DMS53 treated with DMSO at 0.1 percent for 48 hours (cell line): ENCODE data around the gene AKTIP.
"Not testable (repeated sequence)": the region's sequence is repeated elsewhere in the genome, so short reads cannot be mapped to it uniquely, and the experiment has no call there.

Experiments
- DNase-seq: peaks from one replicate; lab custom pipeline; 2025; ENCODE audit not compliant: unreplicated experiment; lab: John Stamatoyannopoulos, UW

The AKTIP gene

DNA sequence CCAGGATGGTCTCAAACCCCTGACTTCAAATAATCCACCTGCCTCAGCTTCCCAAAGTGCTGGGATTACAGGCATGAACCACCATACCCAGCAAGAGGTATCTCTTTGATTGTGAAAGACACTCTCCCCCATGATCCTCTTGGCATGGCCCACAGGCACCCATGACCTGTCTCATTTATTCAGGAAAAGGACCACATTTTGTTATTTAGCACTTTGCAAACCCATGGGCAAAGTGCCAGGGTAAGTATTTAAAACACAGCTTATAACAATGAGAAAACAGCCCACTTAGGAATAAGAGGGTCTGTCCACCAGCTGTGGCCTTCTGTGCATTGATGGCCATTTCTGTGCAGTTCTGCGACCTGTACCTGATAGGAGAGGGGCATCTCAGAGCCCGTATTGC is 12.8 kb upstream of the AKTIP start:
- DNase-seq = no peak

DNA sequence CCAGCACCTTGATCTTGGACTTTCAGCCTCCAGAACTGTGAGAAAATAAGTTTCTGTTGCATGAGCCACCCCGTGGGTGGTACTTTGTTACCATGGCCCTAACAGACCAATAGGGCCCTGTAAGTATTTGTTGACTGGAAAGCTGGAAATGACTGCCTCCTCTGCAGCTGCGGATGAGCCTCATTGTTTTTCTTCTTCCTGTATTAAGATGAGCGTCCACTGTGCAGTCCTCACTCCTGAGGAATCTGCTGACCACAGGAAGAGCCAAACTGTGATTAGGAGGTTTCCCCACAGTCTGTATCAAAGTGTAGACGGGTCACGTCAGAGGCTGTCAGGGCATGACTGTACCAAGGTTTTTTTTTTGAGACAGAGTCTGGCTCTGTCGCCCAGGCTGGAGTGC is 12.2 kb upstream of the AKTIP start:
- no peak for DNase-seq

DNA sequence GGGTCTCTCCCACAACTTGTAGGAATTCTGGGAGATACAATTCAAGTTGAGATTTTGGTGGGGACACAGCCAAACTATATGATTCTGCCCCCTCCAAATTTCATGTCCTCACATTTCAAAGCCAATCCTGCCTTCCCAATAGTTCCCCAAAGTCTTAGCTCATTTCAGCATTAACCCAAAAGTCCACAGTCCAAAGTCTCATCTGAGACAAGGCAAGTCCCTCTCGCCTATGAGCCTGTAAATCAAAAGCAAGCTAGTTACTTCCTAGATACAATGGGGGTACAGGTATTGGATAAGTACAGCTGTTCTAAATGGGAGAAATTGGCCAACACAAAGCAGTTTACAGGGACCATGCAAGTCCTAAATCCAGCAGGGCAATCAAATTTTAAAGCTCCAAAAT is 9.8 kb upstream of the AKTIP start:
- DNase-seq = not testable (repeated sequence)

DNA sequence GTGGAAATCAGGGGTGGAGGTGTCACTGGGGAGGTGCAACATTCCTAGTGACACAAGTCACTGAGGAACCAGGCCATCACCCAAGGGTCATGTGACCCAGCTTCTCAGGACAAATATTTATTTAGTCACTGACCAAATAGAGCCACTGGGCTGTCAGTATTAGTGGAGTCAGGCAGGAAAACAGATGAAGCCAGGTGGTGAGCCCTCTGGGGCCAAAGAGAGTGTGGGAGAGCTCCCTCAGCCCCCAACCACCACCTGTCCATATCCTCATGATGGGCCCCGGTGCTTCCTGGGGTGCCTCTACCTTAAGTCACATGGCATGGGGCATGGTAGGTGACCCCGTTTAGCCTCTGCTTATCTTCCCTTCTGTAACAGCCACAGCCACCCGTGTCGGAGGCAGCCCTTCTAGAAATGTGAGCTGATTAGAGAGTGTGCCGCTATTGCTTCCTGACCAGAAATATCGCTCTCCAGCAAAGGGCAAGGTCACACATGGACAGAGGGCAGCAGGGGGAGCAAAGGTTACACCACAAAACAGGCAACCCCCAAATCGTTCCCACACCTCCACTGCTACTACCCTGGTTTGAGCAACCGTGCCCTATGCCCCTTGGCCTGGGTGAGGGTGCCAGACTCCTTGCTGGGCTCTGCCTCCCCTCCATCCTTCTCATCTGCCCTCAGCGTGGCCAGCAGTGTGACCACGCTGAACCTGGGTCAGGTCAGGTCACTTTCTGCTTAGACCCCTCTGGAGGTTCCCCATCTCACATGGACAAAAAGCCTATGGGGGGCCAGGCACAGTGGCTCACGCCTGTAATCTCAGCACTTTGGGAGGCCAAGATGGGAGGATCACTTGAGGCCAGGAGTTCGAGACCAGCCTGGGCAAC is 8.6 kb upstream of the AKTIP start:
- DNase-seq = peak; percentile 96

DNA sequence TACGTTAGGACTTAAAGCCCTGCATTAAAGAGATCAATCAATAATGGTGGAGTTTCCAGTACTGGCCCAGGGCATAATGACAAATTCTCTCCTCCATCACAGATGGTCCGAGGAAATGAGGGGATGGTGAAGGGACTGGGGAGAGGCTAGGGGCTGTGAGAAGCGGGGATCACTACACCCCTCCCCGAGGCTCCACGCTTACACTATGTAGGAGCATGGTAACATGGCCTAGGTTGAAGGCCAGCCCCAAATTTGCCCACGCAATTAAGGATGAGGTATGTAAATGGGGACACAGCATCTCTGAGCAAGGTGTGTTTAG is 8.0 kb upstream of the AKTIP start:
- DNase-seq = no peak

DNA sequence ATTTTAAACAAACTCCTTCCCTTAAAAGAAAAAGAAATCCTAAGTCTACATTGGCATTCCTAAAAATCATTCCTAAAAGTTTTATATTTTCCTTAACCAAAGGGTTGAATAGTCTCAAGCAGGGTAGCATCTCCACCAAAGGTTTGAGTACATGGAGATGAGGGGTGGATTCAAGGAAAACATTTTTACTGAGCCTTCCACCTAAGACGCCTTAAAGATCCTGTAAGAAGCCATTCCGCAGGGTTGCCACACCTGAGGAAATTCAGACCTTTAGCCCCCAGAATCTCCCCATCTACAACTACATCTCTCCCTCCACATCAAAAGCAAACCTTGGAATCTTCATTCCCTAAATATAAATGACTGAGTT is 7.7 kb upstream of the AKTIP start:
- no peak for DNase-seq

DNA sequence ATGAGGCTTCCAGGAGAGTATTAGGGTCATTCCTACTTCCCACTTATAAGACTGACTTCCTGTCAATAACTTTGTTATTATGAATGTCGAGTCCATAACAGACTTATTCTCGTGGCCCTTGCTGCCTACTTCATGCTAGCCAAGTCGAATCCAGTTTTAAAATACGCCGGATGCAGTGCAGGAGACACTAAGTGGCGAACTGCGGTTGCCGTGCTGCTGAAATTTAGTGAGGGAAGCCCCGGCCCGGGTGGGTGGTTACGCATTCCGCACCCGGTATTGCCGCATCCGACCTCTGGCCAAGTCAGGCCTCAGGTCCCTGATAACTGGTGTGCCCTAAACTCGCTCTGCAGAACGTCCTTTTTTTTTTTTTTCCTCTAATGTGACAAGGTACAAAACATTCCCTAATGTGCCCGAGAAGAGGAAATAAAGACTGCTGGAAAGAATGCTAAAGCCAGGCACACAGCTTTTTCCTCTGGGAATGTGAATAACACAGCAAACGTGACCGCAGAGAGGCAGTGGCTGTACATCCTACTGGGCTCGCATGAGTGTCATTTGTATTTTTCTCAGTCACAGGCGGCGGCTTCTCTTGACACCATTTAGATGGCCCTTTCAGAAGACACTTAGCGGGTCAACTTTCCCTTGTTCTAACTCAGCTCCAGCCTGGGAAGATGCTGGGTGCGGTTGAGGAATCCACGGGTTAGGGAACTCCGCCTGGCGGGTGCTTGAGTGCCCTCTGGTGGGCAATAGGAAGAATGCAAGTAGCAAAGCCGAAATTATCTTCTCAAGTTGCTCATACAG is 7.1 kb upstream of the AKTIP start:
- peak; percentile 56 for DNase-seq

DNA sequence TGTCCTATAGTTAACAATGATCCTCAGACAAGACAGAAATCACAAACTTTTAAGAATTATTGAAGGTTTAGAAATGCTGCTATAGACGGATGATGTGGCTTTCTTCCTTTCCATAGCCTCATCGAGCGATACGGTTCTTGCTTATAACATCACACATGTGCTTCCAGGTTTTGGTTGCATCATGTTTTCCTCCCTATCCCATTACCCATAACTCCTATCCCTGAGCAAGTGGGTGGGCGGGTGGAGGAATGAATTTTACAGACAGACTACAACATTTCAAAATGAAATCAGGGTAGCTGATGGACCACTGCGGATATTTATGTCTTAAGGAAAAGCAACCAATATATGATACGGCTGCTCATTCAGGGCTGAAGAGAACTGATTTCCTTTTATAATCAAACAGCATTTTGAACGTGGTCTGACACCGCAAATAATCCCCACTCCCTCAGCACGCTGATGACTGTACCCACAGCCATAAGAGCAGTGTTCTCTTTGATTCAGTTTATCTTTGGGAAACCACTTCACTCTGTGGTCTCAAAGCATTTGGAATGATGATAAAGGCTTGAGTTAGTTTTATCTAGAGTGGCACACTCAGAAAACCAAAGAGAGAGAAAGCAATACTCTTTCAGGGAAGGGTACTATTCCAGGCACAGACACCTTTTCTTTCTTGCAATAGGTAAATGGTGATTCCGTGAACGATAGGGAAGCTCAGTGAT is 4.6 kb upstream of the AKTIP start:
- DNase-seq = no peak

DNA sequence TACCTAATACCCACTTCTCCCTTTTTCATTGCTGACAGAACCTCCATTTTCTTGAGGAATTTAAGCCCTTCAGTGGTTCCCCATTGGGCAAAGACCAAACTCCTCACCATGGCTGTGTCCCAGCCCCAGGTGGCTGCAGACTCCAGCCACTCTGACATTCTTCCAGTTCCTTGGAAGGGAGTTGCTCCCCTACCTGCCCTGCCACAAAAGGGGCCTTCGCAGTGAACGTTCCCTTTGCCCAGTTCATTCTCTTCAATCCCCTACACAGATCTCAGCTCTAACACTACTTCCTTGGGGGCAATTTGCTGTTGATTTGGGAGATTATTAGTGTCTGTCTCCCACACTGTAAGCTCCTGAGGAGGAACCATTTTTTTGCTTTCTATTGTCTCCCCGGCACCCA is 3.2 kb upstream of the AKTIP start:
- DNase-seq = no peak

DNA sequence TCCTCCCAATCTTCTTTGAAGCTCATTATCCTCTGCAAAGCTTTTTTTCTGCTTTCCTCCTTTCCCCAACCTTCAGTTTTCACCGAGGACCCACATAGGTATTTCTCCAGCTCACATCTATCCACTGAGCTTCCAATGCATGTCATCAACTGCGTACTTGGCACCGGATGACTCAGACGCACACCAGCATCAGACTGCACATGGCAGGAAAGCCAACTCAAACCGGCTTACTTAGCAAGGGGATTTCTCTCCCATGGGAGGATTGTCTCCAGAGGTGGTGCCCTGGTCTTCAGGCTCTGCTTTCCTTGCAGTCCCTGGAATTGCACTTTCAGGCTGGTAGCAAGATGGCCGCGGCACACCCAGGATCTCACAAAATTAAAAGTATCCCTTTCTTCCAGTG is 1.7 kb upstream of the AKTIP start:
- DNase-seq = no peak

DNA sequence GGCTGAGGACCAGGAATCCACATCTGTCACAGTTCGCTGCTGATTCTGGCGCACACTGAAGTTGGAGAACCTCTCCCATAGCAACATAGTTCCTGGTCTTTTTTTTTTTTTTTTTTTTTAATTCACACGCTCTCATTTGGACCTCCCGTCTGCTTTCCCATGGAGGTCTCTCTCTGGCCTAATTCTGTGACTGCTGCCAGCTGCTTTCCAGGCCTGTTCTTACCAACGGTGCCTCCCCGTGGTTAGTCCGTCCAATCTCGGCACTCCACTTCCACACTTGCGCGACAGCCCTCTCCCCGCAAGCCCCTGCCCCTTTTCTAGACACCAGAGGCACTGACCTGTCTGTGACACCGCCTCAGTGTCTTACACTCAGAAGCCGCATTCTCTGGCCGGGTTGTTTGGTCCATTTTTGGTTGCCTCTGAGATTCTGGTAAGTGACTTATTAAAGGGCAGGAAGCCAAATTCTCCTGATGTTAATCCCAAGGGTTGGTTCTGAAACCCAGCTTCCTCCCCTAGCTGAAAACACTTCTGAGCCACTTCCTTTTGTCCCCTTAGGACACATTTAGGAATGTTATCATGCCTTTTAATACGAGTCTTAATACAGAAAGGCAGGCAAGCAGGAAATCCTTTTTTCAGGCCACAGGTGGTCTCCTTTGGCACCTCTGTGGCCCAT is 1.1 kb upstream of the AKTIP start:
- DNase-seq = no peak

DNA sequence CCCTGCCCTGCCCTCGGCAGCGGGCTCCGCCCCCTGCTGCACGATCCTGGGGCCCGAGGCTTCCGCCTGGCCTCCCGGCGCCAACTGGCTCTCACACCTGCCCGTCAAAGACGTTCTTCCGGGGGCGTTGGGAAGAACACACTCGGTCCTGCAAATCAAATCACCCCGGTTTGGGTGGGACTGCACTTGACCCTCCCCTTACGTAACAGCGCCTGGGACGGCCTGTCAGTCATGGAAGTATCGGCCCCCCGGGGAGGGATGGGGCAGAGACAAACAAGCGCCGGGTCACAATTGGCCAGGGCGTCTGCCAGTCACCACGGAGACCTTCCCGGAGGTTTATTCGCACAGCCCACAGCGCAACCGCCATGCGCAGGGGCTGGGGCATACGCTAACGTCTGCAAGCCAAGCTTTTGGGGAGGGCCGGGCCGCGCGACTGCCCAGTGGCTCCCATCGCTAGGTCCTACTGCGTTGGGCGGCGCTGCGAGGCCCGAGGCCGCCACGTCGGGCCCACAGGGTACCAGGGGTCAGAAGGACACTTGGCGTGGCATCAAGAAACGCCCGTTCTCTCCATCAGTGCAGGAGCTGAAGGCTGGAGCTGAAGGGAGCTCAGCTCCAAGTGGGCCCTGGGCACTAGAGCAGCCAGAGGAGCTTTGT is 388 bp upstream of the AKTIP start:
- peak; percentile 99 for DNase-seq

DNA sequence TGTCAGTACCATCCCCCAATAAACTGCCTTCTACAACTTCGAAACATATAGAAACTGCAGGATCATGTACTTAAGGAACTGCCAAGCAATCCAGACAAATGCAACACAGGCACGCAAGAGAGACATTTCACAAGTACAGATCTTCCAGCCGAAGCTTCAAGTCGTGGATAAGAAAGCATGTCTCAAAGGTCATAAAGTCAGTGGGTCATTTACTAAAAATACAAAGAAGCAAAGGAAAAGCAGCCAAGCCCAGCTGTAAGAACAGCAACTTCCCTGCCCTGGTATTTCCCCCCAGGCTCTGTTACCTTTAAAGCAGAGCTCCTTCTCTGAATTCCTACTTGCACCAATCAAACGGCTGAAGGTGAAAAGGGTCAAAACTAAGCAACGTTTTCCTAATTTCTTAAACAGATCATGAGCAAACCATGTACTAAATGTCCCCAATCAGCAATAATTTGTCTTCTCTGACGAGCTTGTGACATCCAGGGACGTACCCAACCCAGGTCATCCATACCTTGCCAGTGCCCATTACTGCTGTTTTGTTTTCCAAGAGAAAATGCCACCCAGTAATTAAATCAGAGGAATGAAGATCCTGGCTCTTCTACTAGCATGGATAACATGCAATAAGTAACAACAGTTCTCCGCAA is 1.7 kb downstream of the AKTIP start:
- DNase-seq = no peak

DNA sequence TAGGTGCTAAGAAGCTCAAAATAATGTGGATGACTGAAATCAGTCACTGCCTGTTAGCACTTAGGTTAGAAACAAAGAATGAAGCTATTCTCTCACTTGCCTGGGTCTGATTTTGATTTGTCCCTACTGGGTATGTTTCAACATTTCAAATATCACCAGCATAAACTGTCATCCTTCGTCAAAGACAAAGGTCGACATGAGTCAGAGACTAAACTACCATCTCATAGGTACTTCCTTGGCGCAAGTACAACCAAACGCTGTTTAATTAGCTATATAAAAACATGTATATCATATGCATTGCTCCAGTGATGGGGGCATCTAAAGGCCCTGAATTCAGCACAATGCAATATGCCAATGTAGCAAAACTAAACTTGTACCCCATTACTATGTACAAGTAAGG is 4.0 kb downstream of the AKTIP start:
- DNase-seq = no peak

DNA sequence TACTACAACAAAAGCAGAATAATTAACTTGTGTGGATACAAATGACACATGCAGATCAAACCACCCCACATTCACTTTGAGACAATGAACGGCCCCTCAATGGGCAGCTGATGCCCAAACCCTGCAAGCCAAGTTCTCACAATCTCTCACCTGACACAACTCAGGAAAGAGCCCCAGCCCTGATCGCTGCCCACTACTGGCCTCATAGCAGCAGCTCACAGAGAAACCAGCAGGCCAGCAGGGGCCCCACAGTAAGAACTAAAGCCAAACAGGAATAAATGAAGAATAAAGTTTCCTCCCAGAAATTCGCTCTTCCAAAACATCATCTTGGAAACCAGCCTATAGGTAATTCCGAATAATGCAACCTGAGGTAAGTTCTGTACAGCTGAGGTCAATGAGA is 7.7 kb downstream of the AKTIP start:
- DNase-seq = no peak

DNA sequence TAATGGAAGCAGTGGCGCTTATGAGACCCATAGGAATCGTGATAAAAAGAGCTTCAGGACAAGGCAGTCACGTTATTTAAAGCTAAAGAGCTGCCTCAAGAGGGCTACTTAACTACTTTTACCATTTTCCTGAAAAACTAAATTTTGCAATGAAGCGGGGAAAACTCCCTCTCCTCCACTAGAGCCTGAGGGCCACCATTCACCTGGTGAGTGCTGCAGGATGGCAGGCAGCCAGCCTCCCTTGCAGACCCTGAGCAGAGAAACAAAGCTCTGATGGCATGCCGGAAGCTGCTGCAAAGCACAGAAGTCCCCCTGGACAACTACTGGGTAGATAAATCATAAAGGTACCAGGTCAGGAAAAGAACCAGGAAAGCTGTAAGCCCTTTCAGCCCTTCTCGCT is 8.4 kb downstream of the AKTIP start:
- no peak for DNase-seq

DNA sequence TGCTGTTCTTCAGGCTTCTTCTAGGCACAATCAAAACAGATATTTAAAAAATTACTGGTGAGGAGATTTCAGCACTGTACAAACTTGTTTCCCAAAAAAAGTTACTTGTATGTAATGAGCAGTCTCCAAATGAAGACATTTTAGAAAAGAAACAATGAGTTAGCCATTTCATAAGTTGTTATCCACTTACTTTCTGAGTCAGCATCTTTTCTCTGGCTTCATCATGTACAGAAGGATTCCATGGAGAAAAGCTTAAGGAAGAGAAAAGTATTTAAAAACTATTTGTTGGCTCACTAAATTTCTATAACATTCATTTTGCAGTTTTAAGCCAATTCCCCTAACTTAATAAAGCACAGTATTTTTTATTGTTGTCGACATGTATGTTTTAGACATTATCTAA is 10.5 kb downstream of the AKTIP start:
- DNase-seq = no peak

DNA sequence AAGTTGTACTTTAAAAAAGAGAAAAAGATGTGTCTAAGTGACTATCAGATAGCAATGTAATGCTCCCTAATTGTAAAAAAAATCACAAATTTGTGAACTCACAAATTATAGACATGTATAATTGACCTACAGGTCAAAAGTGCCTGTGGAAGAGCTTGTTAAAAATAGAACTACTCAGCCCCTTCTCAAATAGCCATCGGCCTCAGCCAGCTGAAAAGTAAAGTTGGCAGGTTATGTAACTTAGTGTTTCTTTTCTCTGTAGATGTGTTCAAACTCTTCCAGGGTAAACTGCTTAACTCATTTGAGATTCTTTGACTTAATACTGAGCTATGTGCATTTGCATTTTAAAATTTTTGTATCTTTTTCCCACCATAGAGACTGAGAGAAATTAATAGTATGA is 13.3 kb downstream of the AKTIP start:
- no peak for DNase-seq

DNA sequence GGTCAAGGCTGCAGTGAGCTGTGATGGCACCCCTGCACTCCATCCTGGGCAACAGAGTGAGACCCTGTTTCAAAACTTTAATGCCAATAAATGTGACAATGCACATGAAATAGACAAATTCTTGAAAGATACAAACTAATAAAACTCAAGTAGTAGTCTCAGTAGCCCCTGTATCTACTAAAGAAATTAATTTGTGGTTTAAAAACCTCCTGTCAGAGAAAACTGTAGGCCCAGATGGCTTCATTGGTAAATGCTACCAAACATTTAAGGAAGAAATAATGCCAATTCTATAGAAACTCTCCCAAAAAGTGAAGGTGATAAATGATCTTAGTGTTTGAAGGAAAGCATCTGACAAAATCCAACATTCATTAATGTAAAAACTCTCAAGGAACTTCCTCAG is 16.8 kb downstream of the AKTIP start:
- DNase-seq = no peak

DNA sequence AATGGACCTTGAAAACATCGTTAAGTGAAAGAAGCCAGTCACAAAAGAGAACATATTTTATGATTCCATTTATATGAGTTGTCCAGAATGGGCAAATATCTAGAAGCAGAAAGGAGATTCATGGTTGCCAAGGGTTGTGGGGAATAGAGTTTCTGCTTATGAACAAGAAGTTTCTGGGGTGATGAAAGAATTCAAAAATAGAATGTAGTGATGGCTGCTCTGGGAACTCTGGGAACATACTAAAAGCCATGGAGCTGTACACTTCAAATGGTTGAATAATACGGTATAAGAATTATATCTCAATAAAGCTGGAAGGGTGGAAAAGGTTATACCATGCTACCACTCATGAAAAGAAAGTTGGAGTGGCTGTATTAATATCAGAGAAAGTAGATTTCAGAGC is 18.5 kb downstream of the AKTIP start:
- DNase-seq = no peak
